ENCODE data around the gene TTLL8.
A peak's percentile ranks its signal among the peaks of the same experiment; 100 is the strongest.
"Not testable (repeated sequence)": the region's sequence is repeated elsewhere in the genome, so short reads cannot be mapped to it uniquely, and the experiment has no call there.

The TTLL8 gene

DNA sequence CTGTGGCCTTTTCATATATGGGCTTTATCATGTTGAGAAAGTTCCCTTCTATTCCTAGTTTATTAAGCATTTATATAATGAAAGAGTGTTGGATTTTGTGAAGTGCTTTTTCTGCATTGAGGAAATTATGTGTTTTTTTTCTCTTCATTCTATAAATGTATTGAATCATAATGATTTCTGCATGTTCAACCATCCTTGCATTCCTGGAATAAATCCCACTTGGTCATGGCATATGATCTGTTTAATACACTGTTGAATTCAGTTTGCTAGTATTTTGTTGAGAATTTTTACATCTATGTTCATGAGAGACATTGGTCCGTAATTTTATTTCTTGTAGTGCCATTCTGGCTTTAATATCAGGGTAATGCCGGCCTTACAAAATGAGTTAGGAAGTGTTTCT lies 71.8 kb downstream of the TTLL8 start:
- DNase-seq (ENCODE audit: low read depth in 2 of 2) = no peak

DNA sequence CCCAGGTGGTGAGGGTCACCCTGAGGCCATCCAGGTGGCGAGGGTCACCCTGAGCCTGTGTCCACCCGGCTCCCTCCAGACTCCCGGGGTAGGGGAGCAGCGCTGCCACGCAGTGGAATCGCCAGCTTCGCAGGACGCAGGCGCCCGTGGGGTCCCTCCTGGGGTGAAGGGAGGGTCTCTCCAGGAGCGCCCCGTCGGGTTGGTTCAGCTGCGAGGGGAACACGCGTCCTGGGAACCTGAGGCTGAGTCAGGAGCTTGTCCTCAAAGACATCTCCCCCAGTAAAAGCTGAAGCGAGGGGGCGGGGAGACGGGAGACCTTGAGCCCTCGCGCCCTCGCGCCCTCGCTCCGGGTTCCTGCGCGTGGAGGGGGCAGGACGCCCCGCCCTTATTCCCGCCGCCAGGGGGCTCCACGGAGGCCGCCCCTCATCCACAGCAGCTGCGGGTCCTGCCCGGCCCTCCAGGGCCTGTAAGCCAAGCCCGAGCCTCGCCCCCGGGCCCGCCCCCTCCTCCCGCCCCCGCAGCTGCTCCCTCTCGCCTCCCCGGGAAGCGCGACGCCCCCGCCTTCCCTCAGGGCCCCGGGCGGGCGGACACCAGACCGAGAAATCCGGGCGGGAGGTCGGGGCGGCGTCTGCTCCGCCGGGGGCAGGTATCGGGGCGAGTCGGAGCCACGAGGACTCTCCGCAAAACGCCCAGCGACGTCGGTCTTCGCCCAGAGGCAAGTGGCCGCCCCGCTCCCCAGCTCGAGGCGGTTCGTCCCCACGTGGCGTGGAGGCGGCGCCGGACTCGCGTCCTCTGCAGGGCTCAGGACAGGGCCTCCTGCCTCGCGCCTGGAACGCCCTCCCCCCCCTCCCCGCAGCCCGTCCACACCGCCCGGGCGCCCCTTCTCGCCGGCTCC lies 74.7 kb downstream of the TTLL8 start:
- no peak for DNase-seq (ENCODE audit: low read depth in 2 of 2)

- not testable (repeated sequence) for DNase-seq (ENCODE audit: low read depth in 2 of 2)
Measured at GRCh38 chr22:49981799-49982198, 76.3 kb downstream of the TTLL8 start.

DNA sequence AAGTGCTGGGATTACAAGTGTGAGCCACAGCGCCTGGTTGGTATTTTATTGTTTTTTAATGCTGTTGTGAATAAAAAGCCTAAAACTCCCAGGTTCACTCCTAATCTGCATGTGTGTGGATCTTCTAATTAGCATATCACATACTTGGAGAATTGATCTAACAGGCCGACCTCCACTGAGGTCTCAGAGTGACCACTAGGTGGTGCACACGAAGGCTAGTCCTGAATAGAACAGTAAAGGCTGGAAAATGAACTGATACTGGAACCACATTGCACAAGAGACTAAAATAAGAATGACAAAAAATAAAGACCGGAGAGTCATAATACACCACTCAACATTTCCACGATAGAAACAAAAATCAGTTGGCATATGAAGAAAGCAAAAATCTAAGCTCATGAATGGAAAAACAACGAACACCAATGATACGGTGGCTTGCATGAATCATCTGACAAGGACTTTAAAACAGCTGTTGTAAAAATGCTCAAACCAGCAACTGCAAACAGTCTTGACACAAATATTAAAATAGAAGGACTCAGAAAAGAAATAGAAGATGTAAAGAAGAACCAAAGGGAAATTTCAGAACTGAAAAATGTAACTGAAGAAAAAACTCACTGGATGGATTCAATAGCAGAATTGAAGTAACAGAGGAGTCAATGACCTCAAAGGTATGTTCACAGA lies 78.4 kb downstream of the TTLL8 start:
- DNase-seq (ENCODE audit: low read depth in 2 of 2) = peak in 1 of 2 experiments; percentile 59

DNA sequence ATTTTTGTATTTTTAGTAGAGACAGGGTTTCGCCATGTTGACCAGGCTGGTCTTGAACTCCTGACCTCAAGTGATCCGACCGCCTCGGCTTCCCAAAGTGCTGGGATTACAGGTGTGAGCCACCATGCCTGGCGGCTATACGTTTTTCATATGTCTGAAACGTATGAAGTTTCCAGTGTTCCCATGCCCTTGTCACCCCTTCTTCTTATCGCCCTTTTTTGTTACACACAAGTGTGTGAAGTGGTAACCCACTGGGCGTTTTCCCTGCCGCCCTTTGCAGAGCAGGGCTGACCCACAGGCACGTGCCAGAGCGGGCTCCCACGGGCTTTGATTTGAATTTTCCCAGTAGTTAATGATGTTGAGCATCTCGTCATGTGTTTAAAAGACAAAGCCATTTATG lies 80.5 kb downstream of the TTLL8 start:
- DNase-seq (ENCODE audit: low read depth in 2 of 2) = no peak

DNA sequence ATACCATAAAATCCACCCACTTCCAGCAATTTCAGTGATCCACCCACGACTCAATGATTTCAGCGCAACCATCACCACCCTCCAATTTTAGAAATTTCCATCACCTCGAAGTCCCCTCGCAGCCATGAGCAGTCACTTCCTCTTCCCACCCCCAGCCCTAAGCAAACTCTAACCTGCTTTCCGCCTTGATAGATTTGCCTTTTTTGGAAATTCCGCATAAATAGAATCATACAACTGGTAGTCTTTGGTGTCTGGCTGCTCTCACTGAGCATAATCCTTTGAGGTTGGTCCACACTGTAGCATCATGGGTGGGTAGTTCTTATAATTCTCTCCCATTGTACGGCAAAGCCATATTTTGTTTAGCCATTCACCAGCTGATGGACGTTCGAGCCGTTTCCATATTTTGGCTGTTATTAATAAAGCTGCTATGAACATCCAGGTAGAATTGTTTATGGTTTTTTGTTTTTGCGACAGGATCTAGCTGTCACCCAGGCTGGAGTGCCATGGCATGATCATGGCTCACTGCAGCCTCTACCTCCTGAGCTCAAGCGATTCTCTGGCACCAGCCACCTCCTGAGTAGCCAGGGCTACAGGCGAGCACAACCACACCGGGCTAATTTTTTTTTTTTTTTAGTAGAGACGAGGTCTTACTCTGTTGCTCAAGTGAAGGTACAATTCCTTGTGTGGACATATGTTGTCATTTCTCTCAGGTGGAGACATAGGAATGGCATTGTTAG lies 81.5 kb downstream of the TTLL8 start:
- DNase-seq (ENCODE audit: low read depth in 2 of 2) = peak in 1 of 2 experiments; percentile 59

- peak in 1 of 2 experiments; percentile 56 for DNase-seq (ENCODE audit: low read depth in 2 of 2)
Measured at GRCh38 chr22:49975543-49976389, 82.3 kb downstream of the TTLL8 start.

DNA sequence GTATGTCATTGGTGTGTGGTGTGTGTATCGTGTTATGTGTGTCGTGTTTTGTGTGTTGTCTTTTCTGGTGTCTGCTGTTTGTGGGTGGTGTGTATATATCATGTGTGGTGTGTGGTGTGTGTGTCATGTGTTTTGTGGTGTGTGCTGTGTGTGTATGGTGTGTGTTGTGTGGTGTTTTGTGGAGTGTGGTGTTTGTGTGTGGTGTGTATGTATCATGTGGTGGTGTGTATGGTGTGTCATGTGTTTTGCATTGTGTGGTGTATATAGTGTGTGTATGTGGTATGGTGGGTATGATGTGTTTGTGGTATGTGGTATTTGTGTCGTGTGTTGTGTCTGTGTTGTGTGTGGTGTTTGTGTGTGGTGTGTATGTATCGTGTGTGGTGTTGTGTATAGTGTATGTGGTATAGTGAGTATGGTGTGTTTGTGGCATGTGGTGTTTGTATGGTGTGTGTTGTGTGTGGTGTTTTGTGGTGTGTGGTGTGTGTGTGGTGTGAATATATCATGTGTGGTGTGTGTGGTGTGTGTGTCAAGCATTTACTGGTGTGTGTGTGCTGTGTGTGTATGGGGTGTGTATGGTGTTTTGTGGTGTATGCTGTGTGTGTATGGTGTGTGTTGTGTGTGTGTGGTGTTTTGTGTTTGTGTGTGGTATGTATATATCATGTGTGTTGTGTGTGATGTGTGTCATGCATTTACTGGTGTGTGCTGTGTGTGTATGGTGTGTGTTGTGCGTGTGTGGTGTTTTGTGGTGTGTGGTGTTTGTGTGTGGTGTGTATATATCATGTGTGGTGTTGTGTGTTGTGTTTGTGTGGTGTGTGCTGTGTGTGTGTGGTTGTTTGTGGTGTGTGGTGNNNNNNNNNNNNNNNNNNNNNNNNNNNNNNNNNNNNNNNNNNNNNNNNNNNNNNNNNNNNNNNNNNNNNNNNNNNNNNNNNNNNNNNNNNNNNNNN lies 84.8 kb downstream of the TTLL8 start:
- DNase-seq (ENCODE audit: low read depth in 2 of 2) = no peak

DNA sequence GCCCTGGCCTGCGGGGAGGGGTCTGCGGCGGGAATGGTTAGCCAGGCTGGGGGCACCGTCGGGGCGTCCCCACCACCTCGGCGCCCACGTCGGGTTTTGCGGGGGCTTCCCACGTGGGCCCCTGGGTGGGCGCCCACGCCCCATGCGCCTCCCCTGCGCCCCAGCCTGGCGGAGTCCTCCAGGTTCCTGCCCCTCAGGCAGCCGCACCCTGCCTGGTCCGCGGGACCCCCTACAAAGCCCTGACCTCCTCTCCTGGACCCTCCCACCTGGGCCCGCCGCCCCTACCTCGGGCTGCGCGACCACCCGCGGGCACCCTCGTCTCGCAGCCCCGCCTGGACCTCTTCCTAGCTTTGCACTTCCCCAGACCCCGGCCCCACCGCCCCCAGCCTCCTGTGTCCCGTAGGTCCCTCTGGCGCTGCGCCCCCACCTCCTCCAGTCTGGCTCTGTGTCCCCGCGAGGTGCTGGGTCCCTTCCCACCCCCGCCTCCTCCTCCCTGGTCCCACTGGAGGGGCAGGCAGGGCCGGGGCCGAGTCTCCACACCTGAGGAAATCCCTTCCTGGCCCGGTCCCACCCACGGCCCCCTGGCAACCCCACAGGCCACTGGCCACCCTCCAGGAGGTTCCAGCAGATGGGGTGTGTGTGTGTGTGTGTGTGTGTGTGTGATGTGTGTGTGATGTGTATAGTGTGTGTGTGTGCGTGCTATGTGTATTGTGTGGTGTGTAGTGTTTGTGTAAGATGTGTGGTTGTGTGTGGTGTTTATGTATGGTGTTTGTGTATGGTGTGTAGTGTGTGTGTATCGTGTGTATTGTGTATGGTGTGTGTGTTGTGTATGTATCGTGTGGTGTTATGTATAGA lies 85.7 kb downstream of the TTLL8 start:
- peak in 1 of 2 experiments; percentile 25 for DNase-seq (ENCODE audit: low read depth in 2 of 2)

- peak; percentile 59 to 77 for DNase-seq (ENCODE audit: low read depth in 2 of 2)
Measured at GRCh38 chr22:49971232-49972162, 86.6 kb downstream of the TTLL8 start.

GRCh38 chr22:49970528-49971231 lies 87.4 kb downstream of the TTLL8 start:
- peak; percentile 91 to 95 for DNase-seq (ENCODE audit: low read depth in 2 of 2)

DNA sequence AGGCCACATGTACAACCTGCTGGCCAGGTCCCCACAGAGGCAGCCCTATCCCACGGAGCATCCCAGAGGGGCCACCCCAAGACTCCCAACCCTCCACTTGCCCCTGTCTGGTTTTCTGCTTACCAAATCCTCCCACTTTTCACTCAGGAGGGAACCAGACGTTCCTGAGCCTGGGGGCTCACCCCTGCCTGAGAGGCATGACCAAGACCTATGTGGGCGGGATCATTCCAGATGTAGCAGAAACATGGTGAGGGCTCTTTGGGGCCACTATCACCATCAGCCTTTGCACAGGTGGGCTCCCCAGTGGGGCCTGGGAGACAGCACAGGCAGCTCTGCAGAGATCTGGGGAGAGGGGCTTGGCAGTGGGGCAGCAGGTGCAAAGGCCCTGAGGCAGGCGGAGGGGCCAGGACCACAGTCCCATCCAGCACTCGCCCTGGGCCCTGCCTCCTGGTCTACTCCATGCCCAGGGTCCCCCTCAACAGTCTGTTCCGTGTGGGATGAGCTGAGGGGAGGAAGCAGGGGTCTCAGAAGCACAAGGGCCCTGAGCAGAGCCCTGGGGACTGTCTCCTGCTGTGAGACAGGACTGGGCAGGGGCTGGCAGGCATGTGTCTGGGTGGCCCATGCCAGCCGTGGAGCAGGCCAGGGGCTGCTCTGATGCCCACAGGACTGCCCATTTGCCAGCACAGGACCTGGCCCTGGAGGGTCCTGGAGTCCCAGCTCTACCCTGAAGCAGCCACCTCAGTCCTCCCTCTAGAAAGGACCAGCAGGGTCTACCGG lies 88.2 kb downstream of the TTLL8 start:
- no peak for DNase-seq (ENCODE audit: low read depth in 2 of 2)

DNA sequence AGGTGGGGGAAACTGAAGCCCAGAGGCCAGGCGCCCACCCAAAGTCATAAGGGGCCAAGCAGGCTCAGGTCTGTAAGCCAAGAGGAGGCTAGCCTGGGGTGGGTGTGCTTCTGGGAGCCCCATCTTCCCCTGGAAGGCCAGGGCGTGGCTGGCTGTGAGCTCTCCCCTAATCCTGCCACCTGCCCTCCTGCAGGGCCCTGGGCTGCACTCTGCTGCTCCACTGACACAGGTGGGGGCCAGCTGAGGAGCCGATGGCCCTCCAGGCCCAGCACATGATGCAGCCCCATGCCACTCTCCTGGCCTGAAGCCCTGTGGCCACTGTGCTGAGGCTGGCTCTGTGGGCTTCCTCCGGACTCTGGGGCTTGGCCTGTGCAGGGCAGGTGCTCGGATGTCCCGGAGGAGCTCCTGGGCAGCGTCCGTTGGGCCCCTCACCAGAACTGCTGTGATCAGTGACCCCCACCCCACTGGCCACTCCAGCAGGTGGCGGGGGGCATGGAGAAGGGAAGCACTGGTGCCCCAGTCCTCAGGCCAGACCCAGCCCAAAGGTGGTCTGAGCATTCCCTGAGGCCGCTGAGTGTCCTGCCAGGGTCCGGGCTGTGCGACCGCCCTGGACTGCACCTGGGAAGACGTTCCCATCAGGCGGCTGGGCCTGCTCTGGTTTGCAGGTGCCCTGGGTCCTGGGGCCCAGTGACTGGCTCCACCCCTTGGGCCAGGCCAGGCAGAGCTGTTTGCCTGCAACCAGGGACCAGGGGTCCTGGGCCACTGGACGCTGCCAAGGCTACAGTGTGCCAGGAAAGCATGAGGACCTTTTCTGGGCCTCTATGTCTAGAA lies 89.1 kb downstream of the TTLL8 start:
- no peak for DNase-seq (ENCODE audit: low read depth in 2 of 2)
